Measurements from ENCODE around the gene DYRK1B. TPM values are rescaled to one million over a fixed set of nuclear protein-coding genes. Genes with fewer than 3 reads are reported as not detected.

Gene DYRK1B
- polyA plus RNA-seq, 1 donor from 2014 or later: 11.3 TPM

DNA sequence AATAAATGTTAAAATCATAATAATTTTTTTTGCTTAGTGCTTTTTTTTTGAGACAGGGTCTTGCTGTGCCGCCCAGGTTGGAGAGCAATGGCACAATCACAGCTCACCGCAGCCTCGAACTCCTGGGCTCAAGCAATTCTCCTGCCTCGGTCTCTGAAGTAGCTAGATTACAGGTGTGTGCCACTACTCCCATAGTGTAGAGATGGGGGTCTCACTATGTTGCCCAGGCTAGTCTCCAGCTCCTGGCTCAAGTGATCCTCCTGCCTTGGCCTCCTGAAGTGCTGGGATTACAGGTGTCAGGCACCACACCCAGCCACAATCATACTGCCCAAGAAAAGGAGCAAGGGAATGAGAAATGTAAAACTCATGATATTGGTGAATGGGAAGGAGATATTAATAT is 7.1 kb upstream of the DYRK1B start:
- Histone ChIP-seq H2AFZ (ENCODE audit: low read depth, low read length) (no peak overlapping the region), H3K4me3 (ENCODE audit: low read length) (no peak overlapping the region), H3K79me2 (replicated peaks; ENCODE audit: insufficient read depth, low read length) (peaks cover 33% of the 10 kb centered on the region), H3K27ac (ENCODE audit: low read length) (no peak overlapping the region), H3K36me3 (ENCODE audit: insufficient read depth, low read length) (no peaks in the 10 kb centered on the region), H3K9ac (ENCODE audit: low read length) (no peak overlapping the region), H3K9me2 (ENCODE audit: insufficient read depth, low read length) (no peaks in the 10 kb centered on the region), H3K9me3 (ENCODE audit: low read length) (no peaks in the 10 kb centered on the region), H4K20me1 (ENCODE audit: insufficient read depth) (no peaks in the 10 kb centered on the region), H3K4me2 (ENCODE audit: low read length) (no peak overlapping the region), H3K27me3 (ENCODE audit: insufficient read depth, low read depth, low read length) (no peaks in the 10 kb centered on the region), H3F3A (ENCODE audit: insufficient read depth, low read length, poor library complexity, severe bottlenecking) (no peaks in the 10 kb centered on the region)
- no peak for TF ChIP-seq REST (IDR thresholded peaks at IDR 0.05; ENCODE audit: borderline replicate concordance)
- no peak for TF ChIP-seq POLR2AphosphoS5 (IDR thresholded peaks at IDR 0.05)
- no peak for TF ChIP-seq TAF1 (IDR thresholded peaks at IDR 0.05; ENCODE audit: low read depth)
- no peak for TF ChIP-seq RAD21 (conservative IDR thresholded peaks at IDR 0.05)
- TF ChIP-seq EP300 (conservative IDR thresholded peaks at IDR 0.05; ENCODE audit: poor library complexity, severe bottlenecking): no peak
- TF ChIP-seq EZH2 (IDR thresholded peaks at IDR 0.05; ENCODE audit: borderline replicate concordance, insufficient read depth, low read length, poor library complexity, severe bottlenecking): no peak
- no peak for TF ChIP-seq MXI1 (conservative IDR thresholded peaks at IDR 0.05; ENCODE audit: poor library complexity, severe bottlenecking)
- no peak for TF ChIP-seq CTCF (IDR thresholded peaks at IDR 0.05; ENCODE audit: poor library complexity, severe bottlenecking)
- no peak for TF ChIP-seq SMC3 (conservative IDR thresholded peaks at IDR 0.05; ENCODE audit: poor library complexity)

DNA sequence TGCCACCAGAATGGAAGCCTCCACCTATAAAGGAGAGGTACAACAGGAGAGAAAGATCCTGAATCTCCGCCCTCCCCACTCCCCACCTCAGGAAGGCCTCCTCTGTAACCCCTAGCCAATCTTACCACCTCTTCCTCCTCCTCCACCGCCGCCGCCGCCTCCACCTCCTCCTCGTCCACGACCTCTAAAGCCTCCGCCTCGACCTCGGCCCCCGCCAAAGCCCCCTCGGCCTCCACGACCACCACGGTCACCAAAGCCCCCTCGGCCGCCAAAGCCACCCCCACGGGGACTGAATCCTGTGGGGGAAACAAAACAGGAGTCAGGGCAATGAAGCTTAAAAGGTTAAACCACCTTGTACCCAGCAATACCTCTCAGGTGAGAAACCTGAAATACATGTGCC is 6.5 kb upstream of the DYRK1B start:
- Histone ChIP-seq H3K27me3 (ENCODE audit: insufficient read depth, low read depth, low read length) (no peaks in the 10 kb centered on the region), H3K9me2 (ENCODE audit: insufficient read depth, low read length) (no peaks in the 10 kb centered on the region), H4K20me1 (ENCODE audit: insufficient read depth) (no peaks in the 10 kb centered on the region), H3K9me3 (ENCODE audit: low read length) (no peaks in the 10 kb centered on the region), H3F3A (ENCODE audit: insufficient read depth, low read length, poor library complexity, severe bottlenecking) (no peaks in the 10 kb centered on the region), H3K27ac (ENCODE audit: low read length) (no peak overlapping the region), H2AFZ (ENCODE audit: low read depth, low read length) (no peak overlapping the region), H3K9ac (ENCODE audit: low read length) (no peak overlapping the region), H3K79me2 (replicated peaks; ENCODE audit: insufficient read depth, low read length) (peaks cover 33% of the 10 kb centered on the region), H3K4me2 (ENCODE audit: low read length) (no peak overlapping the region), H3K4me3 (ENCODE audit: low read length) (no peak overlapping the region), H3K36me3 (ENCODE audit: insufficient read depth, low read length) (no peaks in the 10 kb centered on the region)
- no peak for TF ChIP-seq EP300 (conservative IDR thresholded peaks at IDR 0.05; ENCODE audit: poor library complexity, severe bottlenecking)
- no peak for TF ChIP-seq TAF1 (IDR thresholded peaks at IDR 0.05; ENCODE audit: low read depth)
- TF ChIP-seq SMC3 (conservative IDR thresholded peaks at IDR 0.05; ENCODE audit: poor library complexity): no peak
- no peak for TF ChIP-seq CTCF (IDR thresholded peaks at IDR 0.05; ENCODE audit: poor library complexity, severe bottlenecking)
